ENCODE results near the gene SLC17A7. TPM values are rescaled to one million over a fixed set of nuclear protein-coding genes. Genes with fewer than 3 reads are reported as not detected.

Gene SLC17A7
- total and polyA plus RNA-seq, 2 of the 13 experiments (the other 11 are each of a cell fraction or from before 2014, with no cell fraction given): 0.32 TPM; not detected in 1

DNA sequence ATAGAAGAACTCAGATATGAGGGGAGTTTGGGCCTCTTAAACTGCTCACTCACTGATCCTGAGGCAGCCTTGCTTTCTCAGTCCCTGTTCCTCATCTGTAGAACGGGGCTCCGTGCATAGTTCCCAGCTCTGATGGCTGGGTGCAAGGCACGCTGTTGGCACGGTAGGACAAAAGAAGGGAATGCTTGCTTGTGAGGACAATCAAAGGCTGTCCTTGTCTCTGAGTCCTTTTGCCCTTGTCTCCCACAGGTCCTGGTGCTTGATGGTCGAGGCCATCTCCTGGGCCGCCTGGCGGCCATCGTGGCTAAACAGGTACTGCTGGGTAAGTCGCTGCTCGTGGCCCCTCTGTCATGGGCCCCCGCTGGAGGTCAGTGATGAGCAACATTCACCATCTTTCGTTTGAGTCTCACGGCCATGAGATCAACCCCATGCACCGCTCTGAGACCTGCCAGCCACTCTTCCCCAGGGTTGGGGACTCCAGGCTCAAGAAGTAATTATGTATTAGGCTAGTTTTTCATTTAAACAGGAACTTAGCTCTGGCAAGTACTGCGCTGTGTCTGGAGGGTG is 48.4 kb upstream of the SLC17A7 start (continued):
- TF ChIP-seq, protein P1, sequence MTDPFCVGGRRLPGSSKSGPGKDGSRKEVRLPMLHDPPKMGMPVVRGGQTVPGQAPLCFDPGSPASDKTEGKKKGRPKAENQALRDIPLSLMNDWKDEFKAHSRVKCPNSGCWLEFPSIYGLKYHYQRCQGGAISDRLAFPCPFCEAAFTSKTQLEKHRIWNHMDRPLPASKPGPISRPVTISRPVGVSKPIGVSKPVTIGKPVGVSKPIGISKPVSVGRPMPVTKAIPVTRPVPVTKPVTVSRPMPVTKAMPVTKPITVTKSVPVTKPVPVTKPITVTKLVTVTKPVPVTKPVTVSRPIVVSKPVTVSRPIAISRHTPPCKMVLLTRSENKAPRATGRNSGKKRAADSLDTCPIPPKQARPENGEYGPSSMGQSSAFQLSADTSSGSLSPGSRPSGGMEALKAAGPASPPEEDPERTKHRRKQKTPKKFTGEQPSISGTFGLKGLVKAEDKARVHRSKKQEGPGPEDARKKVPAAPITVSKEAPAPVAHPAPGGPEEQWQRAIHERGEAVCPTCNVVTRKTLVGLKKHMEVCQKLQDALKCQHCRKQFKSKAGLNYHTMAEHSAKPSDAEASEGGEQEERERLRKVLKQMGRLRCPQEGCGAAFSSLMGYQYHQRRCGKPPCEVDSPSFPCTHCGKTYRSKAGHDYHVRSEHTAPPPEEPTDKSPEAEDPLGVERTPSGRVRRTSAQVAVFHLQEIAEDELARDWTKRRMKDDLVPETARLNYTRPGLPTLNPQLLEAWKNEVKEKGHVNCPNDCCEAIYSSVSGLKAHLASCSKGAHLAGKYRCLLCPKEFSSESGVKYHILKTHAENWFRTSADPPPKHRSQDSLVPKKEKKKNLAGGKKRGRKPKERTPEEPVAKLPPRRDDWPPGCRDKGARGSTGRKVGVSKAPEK (CRISPR knock-in tag; IDR thresholded peaks at IDR 0.05; ENCODE audit: borderline replicate concordance): no peak
- TF ChIP-seq SALL1 (CRISPR knock-in tag; IDR thresholded peaks at IDR 0.05) (peak; percentile 42), MIXL1 (CRISPR knock-in tag; IDR thresholded peaks at IDR 0.05) (0 out of 2 replicates have a peak, but pooled peaks have one; percentile 34), ZNF225 (CRISPR knock-in tag; IDR thresholded peaks at IDR 0.05) (no peak), ZNF644 (CRISPR knock-in tag; IDR thresholded peaks at IDR 0.05; ENCODE audit: low read depth) (peak; percentile 22; the same call in 1 of the 2 replicates), ZNF766 (CRISPR knock-in tag; IDR thresholded peaks at IDR 0.05; ENCODE audit: borderline replicate concordance) (no peak), POLR2AphosphoS5 (IDR thresholded peaks at IDR 0.05; ENCODE audit: low read depth, low read length) (peak; percentile 29; the same call in 1 of the 2 replicates), ZNF557 (CRISPR knock-in tag; IDR thresholded peaks at IDR 0.05) (no peak), ZNF256 (CRISPR knock-in tag; conservative IDR thresholded peaks at IDR 0.05) (no peak), PHF5A (CRISPR knock-in tag; IDR thresholded peaks at IDR 0.05; ENCODE audit: low read depth, unreplicated experiment) (peak; percentile 71)
- TF ChIP-seq, protein P2, sequence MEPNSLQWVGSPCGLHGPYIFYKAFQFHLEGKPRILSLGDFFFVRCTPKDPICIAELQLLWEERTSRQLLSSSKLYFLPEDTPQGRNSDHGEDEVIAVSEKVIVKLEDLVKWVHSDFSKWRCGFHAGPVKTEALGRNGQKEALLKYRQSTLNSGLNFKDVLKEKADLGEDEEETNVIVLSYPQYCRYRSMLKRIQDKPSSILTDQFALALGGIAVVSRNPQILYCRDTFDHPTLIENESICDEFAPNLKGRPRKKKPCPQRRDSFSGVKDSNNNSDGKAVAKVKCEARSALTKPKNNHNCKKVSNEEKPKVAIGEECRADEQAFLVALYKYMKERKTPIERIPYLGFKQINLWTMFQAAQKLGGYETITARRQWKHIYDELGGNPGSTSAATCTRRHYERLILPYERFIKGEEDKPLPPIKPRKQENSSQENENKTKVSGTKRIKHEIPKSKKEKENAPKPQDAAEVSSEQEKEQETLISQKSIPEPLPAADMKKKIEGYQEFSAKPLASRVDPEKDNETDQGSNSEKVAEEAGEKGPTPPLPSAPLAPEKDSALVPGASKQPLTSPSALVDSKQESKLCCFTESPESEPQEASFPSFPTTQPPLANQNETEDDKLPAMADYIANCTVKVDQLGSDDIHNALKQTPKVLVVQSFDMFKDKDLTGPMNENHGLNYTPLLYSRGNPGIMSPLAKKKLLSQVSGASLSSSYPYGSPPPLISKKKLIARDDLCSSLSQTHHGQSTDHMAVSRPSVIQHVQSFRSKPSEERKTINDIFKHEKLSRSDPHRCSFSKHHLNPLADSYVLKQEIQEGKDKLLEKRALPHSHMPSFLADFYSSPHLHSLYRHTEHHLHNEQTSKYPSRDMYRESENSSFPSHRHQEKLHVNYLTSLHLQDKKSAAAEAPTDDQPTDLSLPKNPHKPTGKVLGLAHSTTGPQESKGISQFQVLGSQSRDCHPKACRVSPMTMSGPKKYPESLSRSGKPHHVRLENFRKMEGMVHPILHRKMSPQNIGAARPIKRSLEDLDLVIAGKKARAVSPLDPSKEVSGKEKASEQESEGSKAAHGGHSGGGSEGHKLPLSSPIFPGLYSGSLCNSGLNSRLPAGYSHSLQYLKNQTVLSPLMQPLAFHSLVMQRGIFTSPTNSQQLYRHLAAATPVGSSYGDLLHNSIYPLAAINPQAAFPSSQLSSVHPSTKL (CRISPR knock-in tag; IDR thresholded peaks at IDR 0.05): no peak
- TF ChIP-seq, protein P3, sequence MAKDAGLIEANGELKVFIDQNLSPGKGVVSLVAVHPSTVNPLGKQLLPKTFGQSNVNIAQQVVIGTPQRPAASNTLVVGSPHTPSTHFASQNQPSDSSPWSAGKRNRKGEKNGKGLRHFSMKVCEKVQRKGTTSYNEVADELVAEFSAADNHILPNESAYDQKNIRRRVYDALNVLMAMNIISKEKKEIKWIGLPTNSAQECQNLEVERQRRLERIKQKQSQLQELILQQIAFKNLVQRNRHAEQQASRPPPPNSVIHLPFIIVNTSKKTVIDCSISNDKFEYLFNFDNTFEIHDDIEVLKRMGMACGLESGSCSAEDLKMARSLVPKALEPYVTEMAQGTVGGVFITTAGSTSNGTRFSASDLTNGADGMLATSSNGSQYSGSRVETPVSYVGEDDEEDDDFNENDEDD (CRISPR knock-in tag; IDR thresholded peaks at IDR 0.05; ENCODE audit: borderline replicate concordance): no peak
- TF ChIP-seq, protein P4, sequence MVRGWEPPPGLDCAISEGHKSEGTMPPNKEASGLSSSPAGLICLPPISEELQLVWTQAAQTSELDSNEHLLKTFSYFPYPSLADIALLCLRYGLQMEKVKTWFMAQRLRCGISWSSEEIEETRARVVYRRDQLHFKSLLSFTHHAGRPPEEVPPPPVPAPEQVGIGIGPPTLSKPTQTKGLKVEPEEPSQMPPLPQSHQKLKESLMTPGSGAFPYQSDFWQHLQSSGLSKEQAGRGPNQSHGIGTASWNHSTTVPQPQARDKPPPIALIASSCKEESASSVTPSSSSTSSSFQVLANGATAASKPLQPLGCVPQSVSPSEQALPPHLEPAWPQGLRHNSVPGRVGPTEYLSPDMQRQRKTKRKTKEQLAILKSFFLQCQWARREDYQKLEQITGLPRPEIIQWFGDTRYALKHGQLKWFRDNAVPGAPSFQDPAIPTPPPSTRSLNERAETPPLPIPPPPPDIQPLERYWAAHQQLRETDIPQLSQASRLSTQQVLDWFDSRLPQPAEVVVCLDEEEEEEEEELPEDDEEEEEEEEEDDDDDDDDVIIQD (CRISPR knock-in tag; IDR thresholded peaks at IDR 0.05; ENCODE audit: low read depth): no peak
- TF ChIP-seq, protein P5, sequence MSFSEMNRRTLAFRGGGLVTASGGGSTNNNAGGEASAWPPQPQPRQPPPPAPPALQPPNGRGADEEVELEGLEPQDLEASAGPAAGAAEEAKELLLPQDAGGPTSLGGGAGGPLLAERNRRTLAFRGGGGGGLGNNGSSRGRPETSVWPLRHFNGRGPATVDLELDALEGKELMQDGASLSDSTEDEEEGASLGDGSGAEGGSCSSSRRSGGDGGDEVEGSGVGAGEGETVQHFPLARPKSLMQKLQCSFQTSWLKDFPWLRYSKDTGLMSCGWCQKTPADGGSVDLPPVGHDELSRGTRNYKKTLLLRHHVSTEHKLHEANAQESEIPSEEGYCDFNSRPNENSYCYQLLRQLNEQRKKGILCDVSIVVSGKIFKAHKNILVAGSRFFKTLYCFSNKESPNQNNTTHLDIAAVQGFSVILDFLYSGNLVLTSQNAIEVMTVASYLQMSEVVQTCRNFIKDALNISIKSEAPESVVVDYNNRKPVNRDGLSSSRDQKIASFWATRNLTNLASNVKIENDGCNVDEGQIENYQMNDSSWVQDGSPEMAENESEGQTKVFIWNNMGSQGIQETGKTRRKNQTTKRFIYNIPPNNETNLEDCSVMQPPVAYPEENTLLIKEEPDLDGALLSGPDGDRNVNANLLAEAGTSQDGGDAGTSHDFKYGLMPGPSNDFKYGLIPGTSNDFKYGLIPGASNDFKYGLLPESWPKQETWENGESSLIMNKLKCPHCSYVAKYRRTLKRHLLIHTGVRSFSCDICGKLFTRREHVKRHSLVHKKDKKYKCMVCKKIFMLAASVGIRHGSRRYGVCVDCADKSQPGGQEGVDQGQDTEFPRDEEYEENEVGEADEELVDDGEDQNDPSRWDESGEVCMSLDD (CRISPR knock-in tag; IDR thresholded peaks at IDR 0.05; ENCODE audit: borderline replicate concordance): no peak
- TF ChIP-seq, protein P6, sequence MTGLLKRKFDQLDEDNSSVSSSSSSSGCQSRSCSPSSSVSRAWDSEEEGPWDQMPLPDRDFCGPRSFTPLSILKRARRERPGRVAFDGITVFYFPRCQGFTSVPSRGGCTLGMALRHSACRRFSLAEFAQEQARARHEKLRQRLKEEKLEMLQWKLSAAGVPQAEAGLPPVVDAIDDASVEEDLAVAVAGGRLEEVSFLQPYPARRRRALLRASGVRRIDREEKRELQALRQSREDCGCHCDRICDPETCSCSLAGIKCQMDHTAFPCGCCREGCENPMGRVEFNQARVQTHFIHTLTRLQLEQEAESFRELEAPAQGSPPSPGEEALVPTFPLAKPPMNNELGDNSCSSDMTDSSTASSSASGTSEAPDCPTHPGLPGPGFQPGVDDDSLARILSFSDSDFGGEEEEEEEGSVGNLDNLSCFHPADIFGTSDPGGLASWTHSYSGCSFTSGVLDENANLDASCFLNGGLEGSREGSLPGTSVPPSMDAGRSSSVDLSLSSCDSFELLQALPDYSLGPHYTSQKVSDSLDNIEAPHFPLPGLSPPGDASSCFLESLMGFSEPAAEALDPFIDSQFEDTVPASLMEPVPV (CRISPR knock-in tag; IDR thresholded peaks at IDR 0.05): no peak
